DOHH2 (cell line): ENCODE measurements around the gene SMPDL3A.

Experiments
- H3F3A ChIP-seq: fragments of 200-600 bp; sonication (generic), shearing (Covaris generic); 2 replicates; pipeline ENCODE4 v1.6.0; 2016; ENCODE audit warnings: antibody characterized with exemption, mild to moderate bottlenecking; ENCODE audit not compliant: control insufficient read depth, insufficient read depth
- H3K27ac ChIP-seq: fragments of 200-600 bp; sonication (generic); 2 replicates; pipeline ENCODE4 v1.5.1; 2014; ENCODE audit warnings: low read depth, mild to moderate bottlenecking, low read length, moderate library complexity
- H3K27me3 ChIP-seq: fragments of 200-600 bp; sonication (generic); 2 replicates; pipeline ENCODE4 v1.6.1; 2014; ENCODE audit warnings: mild to moderate bottlenecking, low read length, mixed read lengths; ENCODE audit not compliant: control insufficient read depth
- H3K36me3 ChIP-seq: fragments of 200-600 bp; sonication (generic); 2 replicates; pipeline ENCODE4 v1.6.1; 2014; ENCODE audit warnings: mild to moderate bottlenecking, low read length, moderate library complexity, mixed read lengths; ENCODE audit not compliant: control insufficient read depth
- H3K4me1 ChIP-seq: fragments of 200-600 bp; sonication (generic); 2 replicates; pipeline ENCODE4 v1.6.1; 2014; ENCODE audit warnings: mild to moderate bottlenecking, low read length, mixed read lengths; ENCODE audit not compliant: control insufficient read depth
- H3K4me2 ChIP-seq: fragments of 200-600 bp; sonication (generic); 2 replicates; pipeline ENCODE4 v1.6.0; 2014; ENCODE audit warnings: mild to moderate bottlenecking, low read length, moderate library complexity
- H3K4me3 ChIP-seq: fragments of 200-600 bp; sonication (generic); 2 replicates; pipeline ENCODE4 v1.5.1; 2014; ENCODE audit warnings: mild to moderate bottlenecking, low read length, mixed read lengths
- H3K79me2 ChIP-seq: fragments of 200-600 bp; sonication (generic); 2 replicates; pipeline ENCODE4 v1.6.1; 2014; ENCODE audit warnings: mild to moderate bottlenecking, low read length, mixed read lengths; ENCODE audit not compliant: control insufficient read depth
- H3K9me2 ChIP-seq: fragments of 200-600 bp; sonication (generic); replicated peaks from 2 replicates; pipeline ENCODE4 v1.6.1; 2014; ENCODE audit warnings: mild to moderate bottlenecking, low read length, mixed read lengths; ENCODE audit not compliant: control insufficient read depth
- H3K9me3 ChIP-seq: fragments of 200-600 bp; sonication (generic); 2 replicates; pipeline ENCODE4 v1.6.1; 2014; ENCODE audit warnings: antibody characterized with exemption, low read length, mixed read lengths; ENCODE audit not compliant: control insufficient read depth, insufficient read depth
- H4K20me1 ChIP-seq: fragments of 200-600 bp; sonication (generic); 2 replicates; pipeline ENCODE4 v1.6.0; 2014; ENCODE audit warnings: low read depth, mild to moderate bottlenecking, antibody characterized with exemption, low read length, moderate library complexity; ENCODE audit not compliant: control insufficient read depth, insufficient read depth
- EZH2phosphoT487 ChIP-seq: fragments of 200-600 bp; sonication (generic); IDR thresholded peaks from 2 replicates; pipeline ENCODE4 v1.6.1; 2017; ENCODE audit warnings: borderline replicate concordance, mild to moderate bottlenecking, antibody characterized with exemption, low read length, moderate library complexity, mixed read lengths
- TF ChIP-seq, protein P1 (sequence below): fragments of 200-600 bp; sonication (generic); IDR thresholded peaks from one replicate; pipeline ENCODE4 v1.5.1; 2014; ENCODE audit warnings: antibody characterized with exemption, mild to moderate bottlenecking, low read depth, low read length; ENCODE audit not compliant: poor library complexity, severe bottlenecking

The SMPDL3A gene

GRCh38 chr6:122789182-122790027 is at the start of gene SMPDL3A:
Gene SMPDL3A, plus strand, starts transcription at chr6:122789258. Its CDS starts 89 bp downstream, at chr6:122789347.
- Histone ChIP-seq H3K27ac (no peak within 1 kb of the TSS), H3K36me3 (no peaks in the 10 kb centered on the region), H3K4me2 (peak within 1 kb of the TSS; percentile 31), H3F3A (no peaks in the 10 kb centered on the region), H3K4me1 (no peaks in the 10 kb centered on the region), H3K27me3 (peaks cover 32% of the 10 kb centered on the region), H4K20me1 (no peaks in the 10 kb centered on the region), H3K4me3 (peak within 1 kb of the TSS; percentile 38; the same call in 1 of the 2 replicates), H3K9me3 (no peaks in the 10 kb centered on the region), H3K9me2 (no peaks in the 10 kb centered on the region), H3K79me2 (no peaks in the 10 kb centered on the region)
- peak; percentile 41; the same call in 1 of the 2 replicates for TF ChIP-seq EZH2phosphoT487
- TF ChIP-seq, protein P1, sequence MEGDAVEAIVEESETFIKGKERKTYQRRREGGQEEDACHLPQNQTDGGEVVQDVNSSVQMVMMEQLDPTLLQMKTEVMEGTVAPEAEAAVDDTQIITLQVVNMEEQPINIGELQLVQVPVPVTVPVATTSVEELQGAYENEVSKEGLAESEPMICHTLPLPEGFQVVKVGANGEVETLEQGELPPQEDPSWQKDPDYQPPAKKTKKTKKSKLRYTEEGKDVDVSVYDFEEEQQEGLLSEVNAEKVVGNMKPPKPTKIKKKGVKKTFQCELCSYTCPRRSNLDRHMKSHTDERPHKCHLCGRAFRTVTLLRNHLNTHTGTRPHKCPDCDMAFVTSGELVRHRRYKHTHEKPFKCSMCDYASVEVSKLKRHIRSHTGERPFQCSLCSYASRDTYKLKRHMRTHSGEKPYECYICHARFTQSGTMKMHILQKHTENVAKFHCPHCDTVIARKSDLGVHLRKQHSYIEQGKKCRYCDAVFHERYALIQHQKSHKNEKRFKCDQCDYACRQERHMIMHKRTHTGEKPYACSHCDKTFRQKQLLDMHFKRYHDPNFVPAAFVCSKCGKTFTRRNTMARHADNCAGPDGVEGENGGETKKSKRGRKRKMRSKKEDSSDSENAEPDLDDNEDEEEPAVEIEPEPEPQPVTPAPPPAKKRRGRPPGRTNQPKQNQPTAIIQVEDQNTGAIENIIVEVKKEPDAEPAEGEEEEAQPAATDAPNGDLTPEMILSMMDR, result peak; percentile 22

- Histone ChIP-seq H3K9me2 (no peaks in the 10 kb centered on the region), H3K9me3 (no peaks in the 10 kb centered on the region), H3K36me3 (no peaks in the 10 kb centered on the region), H3K4me2 (no peak overlapping the region), H3K27me3 (no peaks in the 10 kb centered on the region), H3F3A (no peaks in the 10 kb centered on the region), H3K4me1 (no peaks in the 10 kb centered on the region), H3K79me2 (no peaks in the 10 kb centered on the region), H3K27ac (no peak overlapping the region), H4K20me1 (no peaks in the 10 kb centered on the region), H3K4me3 (no peak overlapping the region)
- TF ChIP-seq, protein P1, result no peak
- TF ChIP-seq EZH2phosphoT487, result no peak
These were observed 49.0 kb upstream of the SMPDL3A start for GRCh38 chr6:122740091-122740490.

GRCh38 chr6:122740936-122741335 is 48.1 kb upstream of the SMPDL3A start:
- H3K9me3 ChIP-seq, result no peaks in the 10 kb centered on the region
- no peak overlapping the region for H3K4me2 ChIP-seq
- no peaks in the 10 kb centered on the region for H3K36me3 ChIP-seq
- no peak overlapping the region for H3K4me3 ChIP-seq
- no peaks in the 10 kb centered on the region for H3F3A ChIP-seq
- no peaks in the 10 kb centered on the region for H3K27me3 ChIP-seq
- TF ChIP-seq, protein P1, result no peak
- no peak for TF ChIP-seq EZH2phosphoT487
- H3K4me1 ChIP-seq, result no peaks in the 10 kb centered on the region
- no peak overlapping the region for H3K27ac ChIP-seq
- H3K79me2 ChIP-seq, result no peaks in the 10 kb centered on the region
- H4K20me1 ChIP-seq, result no peaks in the 10 kb centered on the region
- no peaks in the 10 kb centered on the region for H3K9me2 ChIP-seq
